Esophagus muscularis mucosa (tissue), 2 donors: ENCODE results near the gene MFSD12.

Experiments
- EP300 ChIP-seq: sonication (generic); formaldehyde crosslinking; IDR thresholded peaks from one replicate; pipeline ENCODE4 v1.6.1; 2017; ENCODE audit warnings: antibody characterized with exemption
- POLR2A ChIP-seq: fragments of 450-650 bp; IDR thresholded peaks from one replicate; pipeline ENCODE4 v1.6.1; 2017; ENCODE audit warnings: antibody characterized with exemption, moderate library complexity, mild to moderate bottlenecking, low read depth

DNA sequence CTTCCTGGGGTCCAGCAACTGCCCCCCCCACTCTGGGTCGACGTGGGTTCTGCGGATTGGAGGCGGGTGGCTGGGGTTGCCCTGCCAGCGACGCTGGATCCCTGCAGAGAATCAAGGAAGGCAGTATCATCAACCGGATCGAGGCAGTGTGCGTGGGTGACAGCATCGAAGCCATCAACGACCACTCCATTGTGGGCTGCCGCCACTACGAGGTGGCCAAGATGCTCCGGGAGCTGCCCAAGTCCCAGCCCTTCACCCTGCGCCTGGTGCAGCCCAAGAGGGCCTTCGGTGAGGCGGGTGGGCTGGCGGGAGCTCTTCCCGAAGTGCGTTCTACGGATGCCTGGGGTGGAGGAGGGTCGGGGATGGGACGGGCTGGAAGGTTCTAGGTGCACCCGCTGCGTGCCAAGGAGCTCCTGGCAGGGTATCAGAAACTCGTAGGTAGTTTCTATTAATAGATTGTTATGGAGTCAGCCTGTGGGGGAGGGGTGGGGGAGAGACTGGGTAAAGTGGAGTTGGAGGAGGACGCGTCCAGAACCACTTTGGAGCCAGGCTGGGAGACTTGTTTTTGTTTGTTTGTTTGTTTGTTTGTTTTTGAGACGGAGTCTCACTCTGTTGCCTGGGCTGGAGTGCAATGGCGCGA is 29.4 kb upstream of the MFSD12 start:
- TF ChIP-seq EP300 (no peak), POLR2A (no peak)
